Measurements from ENCODE around the gene PLEKHM2. TPM values are rescaled to one million over a fixed set of nuclear protein-coding genes. Genes with fewer than 3 reads are reported as not detected.

Gene PLEKHM2
- polyA plus RNA-seq, 4 donors: 42.3 to 54.1 (median 49.1) TPM

GRCh38 chr1:15736038-15736891, 52.1 kb downstream of the PLEKHM2 start, which contains the start of gene SLC25A34:
Gene SLC25A34 (plus strand): TSS chr1:15736258. CDS start chr1:15736486, 228 bp downstream.
- DNase-seq (ENCODE audit: low read depth in 4 of 4, low spot score in 2 of 4): no peak

GRCh38 chr1:15736892-15737261, 52.8 kb downstream of the PLEKHM2 start:
- no peak for DNase-seq (ENCODE audit: low read depth in 4 of 4, low spot score in 2 of 4)

GRCh38 chr1:15737324-15738319, 53.5 kb downstream of the PLEKHM2 start:
- no peak for DNase-seq (ENCODE audit: low read depth in 4 of 4, low spot score in 2 of 4)

- DNase-seq (ENCODE audit: low read depth in 4 of 4, low spot score in 2 of 4): no peak
Observed at GRCh38 chr1:15738416-15739113, 54.4 kb downstream of the PLEKHM2 start.

- DNase-seq (ENCODE audit: low read depth in 4 of 4, low spot score in 2 of 4): no peak
Observed at GRCh38 chr1:15739259-15739658, 55.1 kb downstream of the PLEKHM2 start.

GRCh38 chr1:15739745-15740144, 55.6 kb downstream of the PLEKHM2 start:
- DNase-seq (ENCODE audit: low read depth in 4 of 4, low spot score in 2 of 4): no peak

GRCh38 chr1:15740924-15741850, 57.1 kb downstream of the PLEKHM2 start:
- peak in 1 of 4 donors; percentile 67 for DNase-seq (ENCODE audit: low read depth in 4 of 4, low spot score in 2 of 4)

GRCh38 chr1:15742339-15742801, 58.2 kb downstream of the PLEKHM2 start, which contains the start of gene TMEM82:
Gene TMEM82 (plus strand): TSS chr1:15742499. CDS start chr1:15742560, 61 bp downstream.
- no peak for DNase-seq (ENCODE audit: low read depth in 4 of 4, low spot score in 2 of 4)

- DNase-seq (ENCODE audit: low read depth in 4 of 4, low spot score in 2 of 4): no peak
Observed at GRCh38 chr1:15744122-15744679, 60.1 kb downstream of the PLEKHM2 start.

- DNase-seq (ENCODE audit: low read depth in 4 of 4, low spot score in 2 of 4): no peak
Observed at GRCh38 chr1:15747378-15747777, 63.3 kb downstream of the PLEKHM2 start.

- DNase-seq (ENCODE audit: low read depth in 4 of 4, low spot score in 2 of 4): no peak
Observed at GRCh38 chr1:15748264-15748663, 64.1 kb downstream of the PLEKHM2 start.

- no peak for DNase-seq (ENCODE audit: low read depth in 4 of 4, low spot score in 2 of 4)
Observed at GRCh38 chr1:15748690-15749398, 64.7 kb downstream of the PLEKHM2 start.

GRCh38 chr1:15749399-15750291, 65.5 kb downstream of the PLEKHM2 start:
- no peak for DNase-seq (ENCODE audit: low read depth in 4 of 4, low spot score in 2 of 4)

GRCh38 chr1:15750924-15751323, 66.8 kb downstream of the PLEKHM2 start:
- DNase-seq (ENCODE audit: low read depth in 4 of 4, low spot score in 2 of 4): no peak

- no peak for DNase-seq (ENCODE audit: low read depth in 4 of 4, low spot score in 2 of 4)
Observed at GRCh38 chr1:15751717-15752116, 67.6 kb downstream of the PLEKHM2 start.

- DNase-seq (ENCODE audit: low read depth in 4 of 4, low spot score in 2 of 4): no peak
Observed at GRCh38 chr1:15753776-15754175, 69.7 kb downstream of the PLEKHM2 start.

GRCh38 chr1:15755021-15755645, 71.0 kb downstream of the PLEKHM2 start:
- no peak for DNase-seq (ENCODE audit: low read depth in 4 of 4, low spot score in 2 of 4)
